GM12878 (cell line): Measurements from ENCODE around the gene ESCO1. TPM values are rescaled to one million over a fixed set of nuclear protein-coding genes. Genes with fewer than 3 reads are reported as not detected.

Source experiments
- BACH1 ChIP-seq: fragments of 450-650 bp; IDR thresholded peaks from 2 replicates; pipeline ENCODE4 v1.6.1; 2017; ENCODE audit warnings: mild to moderate bottlenecking, borderline replicate concordance
- BMI1 ChIP-seq: fragments of 450-650 bp; IDR thresholded peaks from 2 replicates; pipeline ENCODE4 v1.6.1; 2016; ENCODE audit warnings: mild to moderate bottlenecking, moderate library complexity, borderline replicate concordance
- DPF2 ChIP-seq: fragments of 450-650 bp; IDR thresholded peaks from 2 replicates; pipeline ENCODE4 v1.6.1; 2017; ENCODE audit warnings: mild to moderate bottlenecking
- ELK1 ChIP-seq: IDR thresholded peaks from 2 replicates; pipeline ENCODE4 v1.6.1; 2012; ENCODE audit warnings: low read depth, low read length, improper control_type of control experiment
- ETV6 ChIP-seq, 2 experiments: fragments of 450-650 bp in 1 of 2; IDR thresholded peaks in 1 of 2; conservative IDR thresholded peaks in 1 of 2; 2 replicates each; pipeline ENCODE4 v1.6.1; 2014; ENCODE audit warnings: antibody characterized with exemption in 1 of 2, borderline replicate concordance in 1 of 2, low read depth in 1 of 2, mild to moderate bottlenecking in 1 of 2, moderate library complexity in 1 of 2
- HCFC1 ChIP-seq: fragments of 150-350 bp; IDR thresholded peaks from 2 replicates; pipeline ENCODE4 v1.6.1; 2014; ENCODE audit warnings: low read length
- HSF1 ChIP-seq: fragments of 150-350 bp; IDR thresholded peaks from 2 replicates; pipeline ENCODE4 v1.6.1; 2014; ENCODE audit warnings: mild to moderate bottlenecking, low read depth, low read length
- IKZF2 ChIP-seq, 2 experiments: fragments of 450-650 bp; IDR thresholded peaks; 2 replicates each; pipeline ENCODE4 v1.6.1; 2017; ENCODE audit warnings: mild to moderate bottlenecking in 2 of 2, moderate library complexity in 2 of 2
- IRF5 ChIP-seq: fragments of 450-650 bp; IDR thresholded peaks from 2 replicates; pipeline ENCODE4 v1.6.1; 2017; ENCODE audit warnings: borderline replicate concordance
- MAX ChIP-seq: IDR thresholded peaks from 2 replicates; pipeline ENCODE4 v1.6.1; 2012; ENCODE audit warnings: low read depth, low read length, improper control_type of control experiment
- MXI1 ChIP-seq: fragments of 150-350 bp; IDR thresholded peaks from 2 replicates; pipeline ENCODE4 v1.6.1; 2011; ENCODE audit warnings: low read depth, mild to moderate bottlenecking, inconsistent platforms, low read length, improper control_type of control experiment
- NBN ChIP-seq: fragments of 450-650 bp; IDR thresholded peaks from 2 replicates; pipeline ENCODE4 v1.6.1; 2016
- NFYB ChIP-seq: IDR thresholded peaks from 2 replicates; pipeline ENCODE4 v1.6.1; 2011; ENCODE audit warnings: low read depth, mild to moderate bottlenecking, low read length, improper control_type of control experiment, moderate library complexity; ENCODE audit not compliant: insufficient read depth
- PAX5 ChIP-seq: IDR thresholded peaks from 2 replicates; pipeline ENCODE4 v1.6.1; 2011; ENCODE audit warnings: low read depth, low read length, borderline replicate concordance
- RELB ChIP-seq: fragments of 450-650 bp; IDR thresholded peaks from 2 replicates; pipeline ENCODE4 v1.6.1; 2017; ENCODE audit warnings: low read depth, mild to moderate bottlenecking, moderate library complexity
- RUNX3 ChIP-seq: IDR thresholded peaks from 2 replicates; pipeline ENCODE4 v1.6.1; 2012; ENCODE audit warnings: low read length, inconsistent platforms
- SMAD5 ChIP-seq: IDR thresholded peaks from 2 replicates; pipeline ENCODE4 v1.6.1; 2016; ENCODE audit warnings: antibody characterized with exemption, low read depth
- SP1 ChIP-seq: IDR thresholded peaks from one replicate; pipeline ENCODE4 v1.6.1; 2011; ENCODE audit warnings: low read depth, low read length
- SREBF1 ChIP-seq: IDR thresholded peaks from 2 replicates; pipeline ENCODE4 v1.6.1; 2012; ENCODE audit warnings: mild to moderate bottlenecking, low read length
- STAT3 ChIP-seq: IDR thresholded peaks from 2 replicates; pipeline ENCODE4 v1.6.1; 2011; ENCODE audit warnings: low read depth, low read length, improper control_type of control experiment
- TARDBP ChIP-seq: IDR thresholded peaks from 2 replicates; pipeline ENCODE4 v1.6.1; 2016; ENCODE audit warnings: borderline replicate concordance
- TCF7 ChIP-seq: IDR thresholded peaks from 2 replicates; pipeline ENCODE4 v1.6.1; 2014; ENCODE audit warnings: antibody characterized with exemption, borderline replicate concordance
- ZBED1 ChIP-seq: IDR thresholded peaks from 2 replicates; pipeline ENCODE4 v1.6.1; 2016; ENCODE audit warnings: borderline replicate concordance
- ZNF207 ChIP-seq: fragments of 450-650 bp; IDR thresholded peaks from 2 replicates; pipeline ENCODE4 v1.6.1; 2014; ENCODE audit warnings: antibody characterized with exemption, mild to moderate bottlenecking, borderline replicate concordance
- polyA plus RNA-seq, 11 experiments: library from polyadenylated mRNA; depleted of rRNA in 4 of 11; unstranded in 6 of 11; stranded (reverse) in 5 of 11; fragments of >200 nt; fragmentation: Nextera tagmentation in 4 of 11; fragmentation: Illumina TruSeq in 1 of 11; extraction: Ambion mirVana in 4 of 11; extraction: Trizol in 1 of 11; gene quantifications; 1 replicate in 1 of 11; 2 replicates in 10 of 11; pipeline versions ENCODE4 v1.2.1 to v1.2.3, GENCODE V29; 2011 to 2016; ENCODE audit warnings: inconsistent platforms in 2 of 11, missing spikeins in 2 of 11, low read depth in 1 of 11
- total RNA-seq, 4 experiments: library from RNA; depleted of rRNA in 3 of 4; stranded (reverse); fragments of >200 nt in 3 of 4; fragmentation: Illumina TruSeq in 1 of 4; extraction: Trizol in 1 of 4; gene quantifications; 2 replicates each; pipeline versions ENCODE4 v1.2.1 to v1.2.3, GENCODE V29; 2013 to 2021

The ESCO1 gene
- total and polyA plus RNA-seq, 10 of the 15 experiments (the other 5 are each of a cell fraction or from before 2014, with no cell fraction given) = 8.6 to 22.4 (median 12.4) TPM

- TF ChIP-seq MAX (peak; percentile 97), ZNF207 (peak; percentile 90), HSF1 (no peak), NBN (peak; percentile 79), BACH1 (peak; percentile 44; the same call in 1 of the 2 replicates), TCF7 (no peak), ETV6 (conservative IDR thresholded peaks at IDR 0.05 in 1 of 2, IDR thresholded peaks at IDR 0.05 in 1 of 2; ENCODE audit: borderline replicate concordance in 1 of 2, low read depth in 1 of 2) (no peak), NFYB (no peak), HCFC1 (peak; percentile 81), RUNX3 (0 out of 2 replicates have a peak, but pooled peaks have one; percentile 42), RELB (peak; percentile 81), TARDBP (peak; percentile 78; the same call in 1 of the 2 replicates), ZBED1 (peak; percentile 71; the same call in 1 of the 2 replicates), MXI1 (peak; percentile 98), BMI1 (no peak), SREBF1 (no peak; the same call in 1 of the 2 replicates), SP1 (peak; percentile 49), DPF2 (no peak), SMAD5 (peak; percentile 87), STAT3 (no peak), PAX5 (no peak; the same call in 1 of the 2 replicates), IKZF2 (IDR thresholded peaks at IDR 0.05) (peak; percentile 20 to 42; a peak in 2 of 4 replicates), IRF5 (no peak), ELK1 (peak; percentile 96)
These were observed 11.9 kb upstream of the ESCO1 start, which contains the start of gene SNRPD1 (continued) for GRCh38 chr18:21612125-21613039.
